T-helper 1 cell (primary cell): ENCODE data around the gene UGP2.
"Not testable (repeated sequence)": the region's sequence is repeated elsewhere in the genome, so short reads cannot be mapped to it uniquely, and the experiment has no call there.

Experiments used
- DNase-seq, 5 donors: peaks; one replicate each; pipeline ENCODE4 v3.0.0-alpha.2; 2012 to 2020

The UGP2 gene

DNA sequence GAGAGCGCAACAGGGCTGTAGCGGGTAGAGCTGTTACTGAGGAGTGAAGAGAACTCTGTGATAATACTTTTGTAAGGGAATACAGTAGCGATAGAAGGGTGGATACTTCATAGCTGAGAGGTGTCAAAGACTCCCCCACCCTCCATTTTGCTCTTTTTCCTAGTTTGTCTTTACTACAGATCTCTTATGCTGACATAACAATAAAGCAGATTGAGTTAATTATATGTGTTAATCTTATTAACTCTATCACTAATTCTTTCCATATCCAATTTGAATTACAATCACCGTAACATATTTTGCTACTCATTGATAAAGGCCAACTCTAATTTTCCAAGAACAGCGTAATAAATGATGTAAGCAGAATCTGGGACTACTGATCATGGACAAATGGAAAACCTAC is 57.1 kb downstream of the UGP2 start:
- DNase-seq, result no peak

GRCh38 chr2:63899639-63900038 is 57.9 kb downstream of the UGP2 start:
- no peak for DNase-seq

DNA sequence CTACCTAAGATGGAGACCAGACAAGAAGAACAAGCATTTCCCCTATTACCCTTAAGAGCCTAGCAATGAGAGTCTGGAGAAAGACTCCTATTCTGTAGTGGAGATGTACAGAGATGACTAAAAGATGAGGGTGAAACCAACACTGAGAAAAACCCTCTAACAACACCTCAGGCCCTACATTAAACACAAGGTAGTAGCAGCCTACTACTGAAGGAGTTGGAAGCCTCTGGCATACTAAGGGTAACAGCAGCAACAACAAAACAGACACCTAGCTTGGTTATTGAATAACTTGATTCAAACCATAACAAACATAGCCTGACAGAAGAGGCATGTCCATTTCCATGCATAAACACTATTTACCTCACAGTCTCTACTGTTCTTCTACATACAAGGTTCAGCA is 60.5 kb downstream of the UGP2 start:
- peak in 1 of 5 donors; percentile 15 for DNase-seq

DNA sequence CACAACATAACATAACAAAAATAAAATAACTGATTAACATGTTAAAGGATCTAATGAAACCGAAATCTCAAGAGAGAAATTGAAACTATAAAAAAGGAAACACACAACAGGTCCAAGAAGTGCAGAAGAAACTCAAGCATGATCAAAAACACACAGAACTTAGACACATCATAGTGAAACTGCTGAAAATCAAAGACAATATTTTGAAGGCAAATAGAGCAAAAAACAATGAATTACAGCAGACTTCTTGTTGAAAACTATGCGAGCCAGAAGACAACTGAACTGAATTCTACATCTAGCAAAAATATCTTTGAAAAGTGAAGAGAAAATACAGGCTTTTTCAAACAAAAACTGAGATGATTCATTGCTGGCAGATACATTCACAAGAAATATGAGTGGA is 61.3 kb downstream of the UGP2 start:
- DNase-seq, result peak in 1 of 5 donors; percentile 69

DNA sequence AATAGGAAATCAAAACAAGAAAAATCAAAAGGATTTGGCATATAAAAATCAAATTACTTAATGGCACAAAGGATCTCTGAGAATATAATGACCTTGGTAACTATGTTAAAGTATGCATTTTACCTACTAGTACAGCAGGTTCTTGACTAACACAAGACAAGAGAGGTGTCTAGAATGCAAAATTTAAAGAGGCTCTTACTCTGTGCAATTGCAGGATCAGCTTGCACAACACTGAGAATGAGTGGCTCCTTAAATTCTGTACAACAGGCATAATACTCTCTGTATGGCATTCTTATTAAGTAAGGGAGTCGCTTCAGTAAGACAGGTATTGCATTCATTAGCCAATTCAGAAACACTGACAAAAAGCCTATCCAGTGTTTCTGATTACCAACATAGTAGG is 72.6 kb downstream of the UGP2 start:
- no peak for DNase-seq

DNA sequence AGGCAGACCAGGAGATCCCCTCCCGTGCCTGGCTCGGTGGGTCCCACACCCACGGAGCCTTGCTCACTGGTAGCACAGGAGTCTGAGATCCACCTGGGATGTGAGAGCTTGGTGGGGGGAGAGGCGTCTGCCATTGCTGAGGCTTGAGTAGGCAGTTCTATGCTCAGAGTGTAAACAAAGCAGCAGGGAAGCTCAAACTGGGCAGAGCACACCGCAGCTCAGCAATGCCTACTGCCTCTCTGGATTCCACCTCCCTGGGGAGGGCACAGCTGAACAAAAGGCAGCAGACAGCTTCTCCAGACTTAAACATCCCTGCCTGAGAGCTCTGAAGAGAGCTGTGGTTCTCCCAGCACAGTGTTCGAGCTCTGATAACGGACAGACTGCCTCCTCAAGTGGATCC is 85.1 kb downstream of the UGP2 start:
- no peak for DNase-seq

GRCh38 chr2:63932104-63932503 is 90.4 kb downstream of the UGP2 start:
- not testable (repeated sequence) for DNase-seq
